GM23248 (cell line): Measurements from ENCODE around the gene CIDEC.

ENCODE experiments used
- EZH2 ChIP-seq: fragments of 200-600 bp; sonication (generic); IDR thresholded peaks from 2 replicates; pipeline ENCODE4 v1.6.1; 2018; ENCODE audit warnings: antibody characterized with exemption, mild to moderate bottlenecking; ENCODE audit not compliant: insufficient read depth, poor library complexity, severe bottlenecking
- EZH2phosphoT487 ChIP-seq: fragments of 200-600 bp; sonication (generic); IDR thresholded peaks from 2 replicates; pipeline ENCODE4 v1.6.1; 2018; ENCODE audit warnings: antibody characterized with exemption, moderate library complexity, mild to moderate bottlenecking, low read depth; ENCODE audit not compliant: insufficient read depth

DNA sequence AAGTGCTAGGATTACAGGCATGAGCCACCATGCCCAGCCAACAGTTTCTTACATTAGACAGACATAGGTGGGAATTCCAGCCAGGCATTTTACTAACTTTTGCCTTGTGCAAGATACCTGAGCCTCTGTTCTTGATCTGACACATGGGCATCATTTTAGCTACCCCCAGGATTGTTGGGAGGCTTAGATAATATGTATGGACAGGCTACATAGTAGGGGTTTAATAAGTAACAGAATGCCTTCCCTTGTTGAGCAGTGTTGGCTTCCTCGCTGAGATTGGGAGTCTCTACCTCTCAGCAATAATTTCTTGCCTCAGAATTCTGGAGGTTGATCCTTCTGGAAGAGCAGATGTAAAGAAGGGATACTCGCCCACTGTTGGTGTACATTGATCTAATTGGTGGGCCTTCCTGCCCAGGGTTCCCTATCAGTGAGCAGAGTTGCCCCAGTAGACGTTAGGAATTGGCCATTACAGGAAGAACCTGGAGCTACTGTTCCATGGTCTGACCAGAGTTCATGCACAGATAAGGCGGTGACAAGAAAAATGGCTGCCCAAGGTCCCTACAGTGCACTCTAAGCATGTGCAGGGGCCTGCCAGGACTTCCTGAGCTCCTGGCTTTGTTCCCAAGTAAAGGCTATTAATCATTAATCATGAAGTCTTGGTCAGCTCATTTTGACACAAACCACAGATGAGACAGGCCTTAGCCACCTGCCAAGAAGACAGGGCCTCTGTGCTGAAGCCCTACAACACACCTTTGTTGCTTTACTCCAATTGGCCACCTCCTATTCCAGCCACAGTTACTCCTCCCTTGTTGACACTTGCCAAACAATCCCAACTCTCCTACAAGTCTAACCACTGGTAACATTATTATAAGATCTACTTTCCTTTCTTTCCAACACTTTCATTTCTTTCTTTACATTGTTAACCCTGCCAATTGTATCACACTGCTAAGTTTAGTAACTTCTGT, 17.6 kb upstream of the CIDEC start:
- TF ChIP-seq EZH2, result no peak
- no peak for TF ChIP-seq EZH2phosphoT487
